ENCODE measurements around the gene CELF2.

Gene CELF2

DNA sequence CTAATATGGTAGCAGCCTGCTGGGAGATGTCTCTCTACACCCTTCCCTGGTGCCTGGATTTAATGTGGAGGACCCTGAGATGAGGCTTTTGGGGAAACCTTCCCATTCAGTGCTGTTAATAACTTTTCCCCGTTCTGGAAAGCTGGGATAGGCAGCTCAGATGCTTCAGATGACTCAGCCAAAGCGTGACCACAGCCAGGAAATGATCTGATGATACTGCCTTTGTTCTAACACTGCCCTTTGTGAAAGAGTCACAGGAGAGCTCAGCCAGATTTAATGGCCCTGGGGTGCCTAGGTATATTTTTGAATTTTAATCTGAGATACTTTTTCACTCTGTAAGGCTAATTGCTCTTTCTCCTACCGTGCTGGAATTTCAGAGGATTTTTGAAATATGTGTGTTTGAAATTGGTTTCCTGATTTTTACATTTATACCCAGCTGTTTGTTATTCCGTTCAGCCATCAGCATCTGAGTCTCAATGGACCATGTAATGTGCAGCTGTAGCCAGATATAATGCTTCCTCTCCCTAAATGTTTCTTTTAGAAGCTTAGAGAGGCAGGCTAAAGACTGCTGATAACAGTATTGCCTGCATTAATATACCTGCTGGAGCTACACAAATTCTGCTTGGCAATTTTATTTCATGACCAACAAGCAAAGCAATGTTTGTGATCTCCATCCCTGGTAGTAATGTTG lies 17.8 kb downstream of the CELF2 start:
- H3K4me1 ChIP-seq (ENCODE audit: control insufficient read depth, low read length) = no peaks in the 10 kb centered on the region
- no peaks in the 10 kb centered on the region for H3K9me2 ChIP-seq (replicated peaks; ENCODE audit: control insufficient read depth, low read length)
- TF ChIP-seq EZH2phosphoT487 (IDR thresholded peaks at IDR 0.05; ENCODE audit: borderline replicate concordance, low read length) = no peak
- TF ChIP-seq, protein P1, sequence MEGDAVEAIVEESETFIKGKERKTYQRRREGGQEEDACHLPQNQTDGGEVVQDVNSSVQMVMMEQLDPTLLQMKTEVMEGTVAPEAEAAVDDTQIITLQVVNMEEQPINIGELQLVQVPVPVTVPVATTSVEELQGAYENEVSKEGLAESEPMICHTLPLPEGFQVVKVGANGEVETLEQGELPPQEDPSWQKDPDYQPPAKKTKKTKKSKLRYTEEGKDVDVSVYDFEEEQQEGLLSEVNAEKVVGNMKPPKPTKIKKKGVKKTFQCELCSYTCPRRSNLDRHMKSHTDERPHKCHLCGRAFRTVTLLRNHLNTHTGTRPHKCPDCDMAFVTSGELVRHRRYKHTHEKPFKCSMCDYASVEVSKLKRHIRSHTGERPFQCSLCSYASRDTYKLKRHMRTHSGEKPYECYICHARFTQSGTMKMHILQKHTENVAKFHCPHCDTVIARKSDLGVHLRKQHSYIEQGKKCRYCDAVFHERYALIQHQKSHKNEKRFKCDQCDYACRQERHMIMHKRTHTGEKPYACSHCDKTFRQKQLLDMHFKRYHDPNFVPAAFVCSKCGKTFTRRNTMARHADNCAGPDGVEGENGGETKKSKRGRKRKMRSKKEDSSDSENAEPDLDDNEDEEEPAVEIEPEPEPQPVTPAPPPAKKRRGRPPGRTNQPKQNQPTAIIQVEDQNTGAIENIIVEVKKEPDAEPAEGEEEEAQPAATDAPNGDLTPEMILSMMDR (IDR thresholded peaks at IDR 0.05; ENCODE audit: low read depth, low read length, poor library complexity, severe bottlenecking) = no peak
- no peaks in the 10 kb centered on the region for H3F3A ChIP-seq (ENCODE audit: control insufficient read depth, insufficient read depth)
- H3K9me3 ChIP-seq (ENCODE audit: control insufficient read depth, insufficient read depth, low read length) = no peaks in the 10 kb centered on the region
- H3K4me2 ChIP-seq (ENCODE audit: low read length) = no peak overlapping the region
- H3K79me2 ChIP-seq (ENCODE audit: control insufficient read depth, low read length) = no peaks in the 10 kb centered on the region
- no peaks in the 10 kb centered on the region for H3K27me3 ChIP-seq (ENCODE audit: control insufficient read depth, low read length)
- no peak overlapping the region for H3K4me3 ChIP-seq (ENCODE audit: low read length)
- no peaks in the 10 kb centered on the region for H3K36me3 ChIP-seq (ENCODE audit: control insufficient read depth, low read length)
- no peak overlapping the region for H3K27ac ChIP-seq (ENCODE audit: low read depth, low read length)
- no peaks in the 10 kb centered on the region for H4K20me1 ChIP-seq (ENCODE audit: control insufficient read depth, insufficient read depth, low read depth, low read length)

- H3K9me2 ChIP-seq (replicated peaks; ENCODE audit: control insufficient read depth, low read length) = no peaks in the 10 kb centered on the region
- H3K27me3 ChIP-seq (ENCODE audit: control insufficient read depth, low read length) = no peaks in the 10 kb centered on the region
- no peaks in the 10 kb centered on the region for H3K79me2 ChIP-seq (ENCODE audit: control insufficient read depth, low read length)
- no peak overlapping the region for H3K4me3 ChIP-seq (ENCODE audit: low read length)
- TF ChIP-seq, protein P1 (IDR thresholded peaks at IDR 0.05; ENCODE audit: low read depth, low read length, poor library complexity, severe bottlenecking) = peak; percentile 56
- TF ChIP-seq EZH2phosphoT487 (IDR thresholded peaks at IDR 0.05; ENCODE audit: borderline replicate concordance, low read length) = no peak
- no peak overlapping the region for H3K27ac ChIP-seq (ENCODE audit: low read depth, low read length)
- no peaks in the 10 kb centered on the region for H3K4me1 ChIP-seq (ENCODE audit: control insufficient read depth, low read length)
- no peaks in the 10 kb centered on the region for H3K9me3 ChIP-seq (ENCODE audit: control insufficient read depth, insufficient read depth, low read length)
- no peaks in the 10 kb centered on the region for H3K36me3 ChIP-seq (ENCODE audit: control insufficient read depth, low read length)
- no peak overlapping the region for H3K4me2 ChIP-seq (ENCODE audit: low read length)
- no peaks in the 10 kb centered on the region for H3F3A ChIP-seq (ENCODE audit: control insufficient read depth, insufficient read depth)
- H4K20me1 ChIP-seq (ENCODE audit: control insufficient read depth, insufficient read depth, low read depth, low read length) = no peaks in the 10 kb centered on the region
Measured at GRCh38 chr10:11036424-11037011, 18.8 kb downstream of the CELF2 start.

DNA sequence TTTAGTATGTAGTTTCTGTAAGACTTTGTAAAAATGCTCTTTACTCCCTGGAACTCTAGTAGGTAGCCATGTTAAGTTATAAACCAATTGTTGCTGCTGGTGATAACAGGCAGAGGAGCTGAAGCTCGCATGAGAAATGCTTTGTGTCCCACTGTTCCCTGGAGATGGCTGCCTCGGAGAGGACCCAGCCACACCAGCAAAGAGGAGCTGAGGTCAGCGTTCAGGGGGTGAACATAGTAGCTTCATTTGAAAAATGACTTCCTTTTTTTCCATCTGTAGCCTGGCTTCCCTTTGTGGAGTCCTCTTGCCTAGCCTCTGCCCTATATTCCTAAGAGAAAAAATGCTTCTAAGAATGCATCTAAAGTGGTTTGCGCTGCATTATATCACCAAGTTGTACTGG lies 20.3 kb downstream of the CELF2 start:
- no peak overlapping the region for H3K27ac ChIP-seq (ENCODE audit: low read depth, low read length)
- H3K27me3 ChIP-seq (ENCODE audit: control insufficient read depth, low read length) = no peaks in the 10 kb centered on the region
- no peaks in the 10 kb centered on the region for H3K4me1 ChIP-seq (ENCODE audit: control insufficient read depth, low read length)
- TF ChIP-seq EZH2phosphoT487 (IDR thresholded peaks at IDR 0.05; ENCODE audit: borderline replicate concordance, low read length) = no peak
- H3K4me3 ChIP-seq (ENCODE audit: low read length) = no peak overlapping the region
- no peaks in the 10 kb centered on the region for H3K9me2 ChIP-seq (replicated peaks; ENCODE audit: control insufficient read depth, low read length)
- no peaks in the 10 kb centered on the region for H3K9me3 ChIP-seq (ENCODE audit: control insufficient read depth, insufficient read depth, low read length)
- H3F3A ChIP-seq (ENCODE audit: control insufficient read depth, insufficient read depth) = no peaks in the 10 kb centered on the region
- no peaks in the 10 kb centered on the region for H3K79me2 ChIP-seq (ENCODE audit: control insufficient read depth, low read length)
- H3K4me2 ChIP-seq (ENCODE audit: low read length) = no peak overlapping the region
- no peaks in the 10 kb centered on the region for H3K36me3 ChIP-seq (ENCODE audit: control insufficient read depth, low read length)
- H4K20me1 ChIP-seq (ENCODE audit: control insufficient read depth, insufficient read depth, low read depth, low read length) = no peaks in the 10 kb centered on the region

DNA sequence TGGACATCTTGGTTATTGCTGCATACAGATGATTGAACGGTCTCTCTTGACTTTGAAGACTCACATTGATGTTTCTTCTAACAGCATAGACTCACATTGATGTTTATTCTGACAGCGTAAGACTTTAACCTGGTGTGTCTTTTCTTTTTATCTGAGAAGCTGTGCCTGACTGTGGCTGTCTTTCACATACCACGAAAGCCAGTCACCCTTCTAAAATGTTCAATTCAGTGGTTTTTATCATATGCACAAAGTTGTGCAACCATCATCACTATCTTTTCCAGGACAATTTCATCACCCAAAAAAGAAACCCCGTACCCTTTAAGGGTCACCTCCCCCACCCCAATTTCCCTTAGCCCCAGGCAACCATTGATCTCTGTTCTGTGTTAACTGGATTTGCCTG lies 24.7 kb downstream of the CELF2 start:
- H3K9me3 ChIP-seq (ENCODE audit: control insufficient read depth, insufficient read depth, low read length) = no peaks in the 10 kb centered on the region
- no peaks in the 10 kb centered on the region for H4K20me1 ChIP-seq (ENCODE audit: control insufficient read depth, insufficient read depth, low read depth, low read length)
- no peak for TF ChIP-seq EZH2phosphoT487 (IDR thresholded peaks at IDR 0.05; ENCODE audit: borderline replicate concordance, low read length)
- TF ChIP-seq, protein P1 (IDR thresholded peaks at IDR 0.05; ENCODE audit: low read depth, low read length, poor library complexity, severe bottlenecking) = no peak
- H3K9me2 ChIP-seq (replicated peaks; ENCODE audit: control insufficient read depth, low read length) = no peaks in the 10 kb centered on the region
- no peaks in the 10 kb centered on the region for H3K79me2 ChIP-seq (ENCODE audit: control insufficient read depth, low read length)
- H3K4me3 ChIP-seq (ENCODE audit: low read length) = no peak overlapping the region
- H3K27ac ChIP-seq (ENCODE audit: low read depth, low read length) = no peak overlapping the region
- no peak overlapping the region for H3K4me2 ChIP-seq (ENCODE audit: low read length)
- H3K36me3 ChIP-seq (ENCODE audit: control insufficient read depth, low read length) = no peaks in the 10 kb centered on the region
- H3F3A ChIP-seq (ENCODE audit: control insufficient read depth, insufficient read depth) = no peaks in the 10 kb centered on the region
- no peaks in the 10 kb centered on the region for H3K27me3 ChIP-seq (ENCODE audit: control insufficient read depth, low read length)
- H3K4me1 ChIP-seq (ENCODE audit: control insufficient read depth, low read length) = no peaks in the 10 kb centered on the region

Data from DOHH2 (cell line).